Measurements from ENCODE around the gene KLF5. TPM values are rescaled to one million over a fixed set of nuclear protein-coding genes. Genes with fewer than 3 reads are reported as not detected.

KLF5 gene
- total and polyA plus RNA-seq, 9 donors = 2.1 to 45.7 (median 6.9) TPM

DNA sequence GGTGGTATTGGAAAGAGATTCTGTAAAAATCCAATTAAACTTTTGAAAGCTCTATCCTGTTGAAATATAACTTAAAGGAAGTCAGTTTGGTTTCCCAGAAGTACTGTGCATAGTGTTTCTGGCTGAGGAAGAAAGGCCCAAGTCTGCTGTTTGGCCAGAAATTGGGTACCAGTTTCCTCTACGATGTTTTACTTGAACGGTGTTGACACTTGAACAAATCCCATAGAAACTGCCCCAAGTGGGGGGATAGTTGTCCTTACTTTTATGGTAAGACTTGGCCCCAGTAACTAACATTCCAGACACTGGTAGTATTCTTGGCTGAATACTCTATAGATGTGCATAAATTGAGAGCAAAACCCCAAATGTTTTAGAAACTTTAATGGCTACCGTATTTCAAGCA lies 14.2 kb downstream of the KLF5 start:
- no peaks in the 10 kb centered on the region for H3K36me3 ChIP-seq
- H3K27ac ChIP-seq = no peak overlapping the region
- 58 to 71% (median 59%) methylated on average over 3 of the region's 3 CpGs for WGBS, 3 donors
- H3K4me1 ChIP-seq (ENCODE audit: insufficient read depth) = peaks cover 2% of the 10 kb centered on the region
- TF ChIP-seq EP300 (IDR thresholded peaks at IDR 0.05) = no peak
- no peak for TF ChIP-seq POLR2A (IDR thresholded peaks at IDR 0.05)
- TF ChIP-seq CTCF (IDR thresholded peaks at IDR 0.05) = no peak
- H3K4me3 ChIP-seq = no peak overlapping the region
- intact Hi-C loops (cut with DNase I) = no loop called here
- DNase-seq = no peak
- no peaks in the 10 kb centered on the region for H3K27me3 ChIP-seq
- no peaks in the 10 kb centered on the region for H3K9me3 ChIP-seq

DNA sequence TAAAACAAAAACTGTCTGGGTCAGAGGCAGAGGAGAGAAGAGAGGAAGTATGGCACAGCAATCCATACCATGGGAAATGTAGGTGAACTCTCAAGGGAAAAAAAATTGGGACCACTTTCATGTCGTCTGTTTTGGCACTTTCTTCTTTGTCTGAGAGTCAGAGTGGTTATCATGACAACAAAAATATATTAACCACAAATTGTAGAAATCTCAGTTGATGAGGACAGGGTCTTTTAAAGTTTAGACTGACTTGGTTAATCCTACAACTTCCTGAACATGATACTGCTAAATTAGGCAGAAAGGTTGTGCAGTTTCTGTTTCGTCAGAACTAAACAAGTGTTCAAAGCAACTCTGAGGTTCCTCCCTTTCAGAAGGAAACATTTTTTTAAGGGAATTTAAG lies 15.2 kb downstream of the KLF5 start:
- Histone ChIP-seq H3K4me1 (ENCODE audit: insufficient read depth) (peaks cover 2% of the 10 kb centered on the region), H3K36me3 (no peaks in the 10 kb centered on the region), H3K27me3 (no peaks in the 10 kb centered on the region), H3K9me3 (no peaks in the 10 kb centered on the region), H3K4me3 (no peak overlapping the region), H3K27ac (no peak overlapping the region)
- no peak for DNase-seq
- 49 to 76% (median 62%) methylated on average over 2 of the region's 2 CpGs for WGBS, 3 donors
- TF ChIP-seq CTCF (IDR thresholded peaks at IDR 0.05) = no peak
- no peak for TF ChIP-seq POLR2A (IDR thresholded peaks at IDR 0.05)
- no peak for TF ChIP-seq EP300 (IDR thresholded peaks at IDR 0.05)
- intact Hi-C loops (cut with DNase I) = no loop called here

- Histone ChIP-seq H3K4me1 (ENCODE audit: insufficient read depth) (peaks cover 2% of the 10 kb centered on the region), H3K36me3 (no peaks in the 10 kb centered on the region), H3K27me3 (no peaks in the 10 kb centered on the region), H3K9me3 (no peaks in the 10 kb centered on the region), H3K4me3 (no peak overlapping the region), H3K27ac (no peak overlapping the region)
- 97 to 100% (median 99%) methylated on average over 1 of the region's 1 CpG for WGBS, 3 donors
- intact Hi-C loops (cut with DNase I) = no loop called here
- TF ChIP-seq POLR2A (IDR thresholded peaks at IDR 0.05) = no peak
- no peak for TF ChIP-seq EP300 (IDR thresholded peaks at IDR 0.05)
- TF ChIP-seq CTCF (IDR thresholded peaks at IDR 0.05) = no peak
- no peak for DNase-seq
Measured at GRCh38 chr13:73074926-73075325, 16.1 kb downstream of the KLF5 start.

DNA sequence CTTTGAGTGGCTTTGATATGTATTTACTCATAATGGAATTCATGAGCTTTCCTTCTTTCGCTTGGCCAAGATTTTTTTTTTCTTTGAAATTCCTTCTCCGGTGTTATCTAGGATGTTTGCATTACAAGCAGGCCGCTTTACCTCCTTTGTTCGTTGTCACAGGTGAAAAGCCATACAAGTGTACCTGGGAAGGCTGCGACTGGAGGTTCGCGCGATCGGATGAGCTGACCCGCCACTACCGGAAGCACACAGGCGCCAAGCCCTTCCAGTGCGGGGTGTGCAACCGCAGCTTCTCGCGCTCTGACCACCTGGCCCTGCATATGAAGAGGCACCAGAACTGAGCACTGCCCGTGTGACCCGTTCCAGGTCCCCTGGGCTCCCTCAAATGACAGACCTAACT lies 16.7 kb downstream of the KLF5 start:
- Histone ChIP-seq H3K27ac (no peak overlapping the region), H3K27me3 (no peaks in the 10 kb centered on the region), H3K4me3 (no peak overlapping the region), H3K4me1 (ENCODE audit: insufficient read depth) (peaks cover 2% of the 10 kb centered on the region), H3K9me3 (no peaks in the 10 kb centered on the region), H3K36me3 (no peaks in the 10 kb centered on the region)
- WGBS, 3 donors = 74 to 80% (median 78%) methylated on average over 18 of the region's 18 CpGs
- TF ChIP-seq CTCF (IDR thresholded peaks at IDR 0.05) = no peak
- no peak for TF ChIP-seq POLR2A (IDR thresholded peaks at IDR 0.05)
- TF ChIP-seq EP300 (IDR thresholded peaks at IDR 0.05) = no peak
- intact Hi-C loops (cut with DNase I) = no loop called here
- no peak for DNase-seq

GRCh38 chr13:73075954-73076353 lies 17.1 kb downstream of the KLF5 start:
- WGBS, 3 donors = 80 to 89% (median 81%) methylated on average over 2 of the region's 2 CpGs
- TF ChIP-seq CTCF (IDR thresholded peaks at IDR 0.05) (no peak), EP300 (IDR thresholded peaks at IDR 0.05) (no peak), POLR2A (IDR thresholded peaks at IDR 0.05) (no peak)
- no peak overlapping the region for H3K27ac ChIP-seq

More at GRCh38 chr13:73075954-73076353, 17.1 kb downstream of the KLF5 start:
- Histone ChIP-seq H3K4me1 (ENCODE audit: insufficient read depth) (peaks cover 2% of the 10 kb centered on the region), H3K9me3 (no peaks in the 10 kb centered on the region), H3K36me3 (no peaks in the 10 kb centered on the region), H3K4me3 (no peak overlapping the region), H3K27me3 (no peaks in the 10 kb centered on the region)
- intact Hi-C loops (cut with DNase I) = no loop called here
- DNase-seq = no peak

Data from ovary (tissue), 9 donors.